Coronary artery (tissue), 2 donors: ENCODE data around the gene IDUA.

Experiments
- DNase-seq: peaks from one replicate; pipeline ENCODE4 v3.0.0-alpha.2; 2017; ENCODE audit warnings: low spot score
- H3K27ac ChIP-seq, 2 donors: fragments of 200-600 bp; sonication (generic); one replicate each; pipeline ENCODE4 v1.5.1; 2016 to 2019
- H3K4me3 ChIP-seq: fragments of 200-600 bp; sonication (generic); 2 replicates; pipeline ENCODE4 v1.5.1; 2016; ENCODE audit warnings: mild to moderate bottlenecking, moderate library complexity
- CTCF ChIP-seq: fragments of 200-600 bp; sonication (generic); IDR thresholded peaks from one replicate; pipeline ENCODE4 v1.5.1; 2019; ENCODE audit warnings: antibody characterized with exemption

IDUA gene

GRCh38 chr4:948101-948935 lies 38.5 kb upstream of the IDUA start:
- Histone ChIP-seq H3K27ac (no peak overlapping the region), H3K4me3 (no peak overlapping the region)
- no peak for DNase-seq
- no peak for TF ChIP-seq CTCF

GRCh38 chr4:948936-949300 lies 37.9 kb upstream of the IDUA start:
- no peak for TF ChIP-seq CTCF
- Histone ChIP-seq H3K27ac (no peak overlapping the region), H3K4me3 (no peak overlapping the region)
- no peak for DNase-seq

GRCh38 chr4:949656-950055 lies 37.2 kb upstream of the IDUA start:
- no peak for DNase-seq
- Histone ChIP-seq H3K27ac (no peak overlapping the region), H3K4me3 (no peak overlapping the region)
- TF ChIP-seq CTCF = no peak

GRCh38 chr4:950136-951020 lies 36.5 kb upstream of the IDUA start:
- Histone ChIP-seq H3K4me3 (no peak overlapping the region), H3K27ac (no peak overlapping the region)
- peak; percentile 63 for DNase-seq
- no peak for TF ChIP-seq CTCF

- no peak for TF ChIP-seq CTCF
- H3K4me3 ChIP-seq = no peak overlapping the region
- DNase-seq = no peak
- H3K27ac ChIP-seq = no peak overlapping the region
Measured at GRCh38 chr4:951186-951585, 35.7 kb upstream of the IDUA start.

- no peak for DNase-seq
- H3K27ac ChIP-seq = no peak overlapping the region
- H3K4me3 ChIP-seq = no peak overlapping the region
- TF ChIP-seq CTCF = no peak
Measured at GRCh38 chr4:951594-952468, 35.0 kb upstream of the IDUA start.
